Thyroid gland (tissue), 4 donors: Measurements from ENCODE around the gene HNRNPH2. TPM values are rescaled to one million over a fixed set of nuclear protein-coding genes. Genes with fewer than 3 reads are reported as not detected.

Source experiments
- DNase-seq, 2 donors: peaks; one replicate each; pipeline ENCODE4 v3.0.0-alpha.2; 2019
- H3K27ac ChIP-seq, 3 donors: fragments of 200-600 bp; sonication (generic); 1 replicate in 2 of 3; 2 replicates in 1 of 3; pipeline ENCODE4 v1.5.1; 2016 to 2019; ENCODE audit warnings: mild to moderate bottlenecking in 1 of 3, moderate library complexity in 1 of 3
- H3K27me3 ChIP-seq: fragments of 200-600 bp; sonication (generic); one replicate; pipeline ENCODE4 v1.5.1; 2019
- H3K36me3 ChIP-seq, 2 donors: fragments of 200-600 bp; sonication (generic); one replicate each; pipeline ENCODE4 v1.5.1; 2016 to 2019
- H3K4me1 ChIP-seq, 2 donors: fragments of 200-600 bp; sonication (generic); one replicate each; pipeline ENCODE4 v1.5.1; 2017 to 2019
- H3K4me3 ChIP-seq, 3 donors: fragments of 200-600 bp; sonication (generic); replicated peaks in 1 of 3; 1 replicate in 2 of 3; 2 replicates in 1 of 3; pipeline ENCODE4 v1.5.1; 2016; ENCODE audit warnings: mild to moderate bottlenecking in 1 of 3
- H3K9me3 ChIP-seq: fragments of 200-600 bp; sonication (generic); one replicate; pipeline ENCODE4 v1.5.1; 2017
- CTCF ChIP-seq, 6 experiments: fragments of 200-600 bp in 3 of 6; fragments of 450-650 bp in 3 of 6; sonication (generic) in 3 of 6; IDR thresholded peaks; one replicate each; pipeline ENCODE4 v1.5.1; 2016 to 2019; ENCODE audit warnings: antibody characterized with exemption in 6 of 6, mild to moderate bottlenecking in 2 of 6, inconsistent platforms in 1 of 6, moderate library complexity in 1 of 6
- POLR2A ChIP-seq, 2 donors: fragments of 450-650 bp; IDR thresholded peaks; one replicate each; pipeline ENCODE4 v1.6.1; 2017; ENCODE audit warnings: antibody characterized with exemption in 2 of 2, mild to moderate bottlenecking in 2 of 2, moderate library complexity in 1 of 2
- WGBS, 2 donors: methylation state at CpG; one replicate each; pipeline ENCODE4 v1.1.5; 2017; 5-methylcytosine and 5-hydroxymethylcytosine counted together
- intact Hi-C: fragments of 100-400 bp; cut with DNase I; formaldehyde crosslinking; loops from one replicate; pipeline ENCODE4 v1.15.1; 2023
- total RNA-seq, 4 donors: library from RNA; depleted of rRNA; stranded (reverse); fragments of >200 nt; gene quantifications; one replicate each; pipeline ENCODE4 v1.2.3, GENCODE V29; 2016

Gene HNRNPH2
- total RNA-seq, 4 donors from 2014 or later = 53.5 to 68.4 (median 67.5) TPM

- DNase-seq = peak in 1 of 2 donors; percentile 19
- no peaks in the 10 kb centered on the region for H3K27me3 ChIP-seq
- H3K4me3 ChIP-seq = no peak overlapping the region
- peak overlapping the region; percentile 81 to 98 (median 96) for H3K27ac ChIP-seq
- TF ChIP-seq CTCF (IDR thresholded peaks at IDR 0.05) (no peak), POLR2A (IDR thresholded peaks at IDR 0.05) (no peak)
- no peaks in the 10 kb centered on the region for H3K36me3 ChIP-seq
- peaks cover 0 to 7% of the 10 kb centered on the region in 2 donors for H3K4me1 ChIP-seq
- intact Hi-C loops = no loop called here
- no peaks in the 10 kb centered on the region for H3K9me3 ChIP-seq
- WGBS, 2 donors = 58 to 81% methylated on average over 2 of the region's 2 CpGs
Observed at GRCh38 chrX:101419489-101419888, 11.5 kb downstream of the HNRNPH2 start.

- WGBS, 2 donors = 92 to 100% methylated on average over 2 of the region's 2 CpGs
- no peak for DNase-seq
- H3K4me1 ChIP-seq = peaks cover 0 to 5% of the 10 kb centered on the region in 2 donors
- no peak overlapping the region for H3K27ac ChIP-seq
- no peak overlapping the region for H3K4me3 ChIP-seq
- TF ChIP-seq CTCF (IDR thresholded peaks at IDR 0.05) = no peak
- no peak for TF ChIP-seq POLR2A (IDR thresholded peaks at IDR 0.05)
- H3K9me3 ChIP-seq = no peaks in the 10 kb centered on the region
- intact Hi-C loops = no loop called here
- no peaks in the 10 kb centered on the region for H3K36me3 ChIP-seq
- no peaks in the 10 kb centered on the region for H3K27me3 ChIP-seq
Observed at GRCh38 chrX:101427954-101428353, 19.9 kb downstream of the HNRNPH2 start.

- 95 to 96% methylated on average over 1 of the region's 1 CpG for WGBS, 2 donors
- TF ChIP-seq CTCF (IDR thresholded peaks at IDR 0.05) = no peak
- TF ChIP-seq POLR2A (IDR thresholded peaks at IDR 0.05) = no peak
- no peaks in the 10 kb centered on the region for H3K27me3 ChIP-seq
- intact Hi-C loops = no loop called here
- no peak for DNase-seq
- H3K4me1 ChIP-seq = peaks cover 0 to 5% of the 10 kb centered on the region in 2 donors
- no peaks in the 10 kb centered on the region for H3K36me3 ChIP-seq
- H3K27ac ChIP-seq = no peak overlapping the region
- H3K9me3 ChIP-seq = no peaks in the 10 kb centered on the region
- H3K4me3 ChIP-seq = no peak overlapping the region
Observed at GRCh38 chrX:101429934-101430333, 21.9 kb downstream of the HNRNPH2 start.

DNA sequence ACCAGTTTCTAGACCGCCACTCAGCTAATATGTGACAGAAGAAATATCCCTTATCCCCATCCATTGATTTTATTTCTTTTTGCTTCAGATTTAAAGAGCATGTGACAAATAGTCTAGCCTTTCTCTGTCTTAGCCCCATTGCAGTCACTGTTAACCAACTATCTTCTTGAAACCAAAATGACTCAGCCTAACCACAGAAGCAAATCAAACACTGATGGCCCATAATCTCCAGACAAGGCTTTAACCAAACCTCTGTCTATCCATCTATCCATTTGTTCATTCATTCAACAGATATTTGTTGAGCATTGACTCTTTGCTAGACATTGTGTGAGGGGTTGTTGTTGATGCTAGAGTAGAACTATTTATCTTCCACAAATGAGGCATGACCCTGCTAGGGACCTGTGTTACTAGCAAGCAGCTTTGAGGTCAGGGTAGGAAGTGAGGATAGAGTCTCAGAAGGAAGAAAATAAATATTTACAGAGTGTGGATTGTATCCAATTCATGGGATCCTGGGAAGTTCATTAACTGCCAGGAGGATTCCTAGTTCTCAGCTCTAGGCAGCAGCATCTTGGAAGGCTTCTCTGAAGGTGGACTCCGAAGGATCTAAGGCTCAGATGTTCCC lies 22.5 kb downstream of the HNRNPH2 start:
- 91 to 95% methylated on average over 2 of the region's 2 CpGs for WGBS, 2 donors
- Histone ChIP-seq H3K4me1 (peaks cover 0 to 5% of the 10 kb centered on the region in 2 donors), H3K36me3 (no peaks in the 10 kb centered on the region), H3K4me3 (no peak overlapping the region), H3K9me3 (no peaks in the 10 kb centered on the region), H3K27ac (no peak overlapping the region), H3K27me3 (no peaks in the 10 kb centered on the region)
- intact Hi-C loops = no loop called here
- DNase-seq = no peak
- TF ChIP-seq POLR2A (IDR thresholded peaks at IDR 0.05) = no peak
- TF ChIP-seq CTCF (IDR thresholded peaks at IDR 0.05) = no peak

GRCh38 chrX:101442085-101442484 lies 34.1 kb downstream of the HNRNPH2 start:
- no peaks in the 10 kb centered on the region for H3K4me1 ChIP-seq
- WGBS, 2 donors = 93 to 100% methylated on average over 2 of the region's 2 CpGs
- no peak overlapping the region for H3K27ac ChIP-seq
- no peak for DNase-seq
- TF ChIP-seq CTCF (IDR thresholded peaks at IDR 0.05) (no peak), POLR2A (IDR thresholded peaks at IDR 0.05) (no peak)
- no peaks in the 10 kb centered on the region for H3K27me3 ChIP-seq
- H3K9me3 ChIP-seq = no peaks in the 10 kb centered on the region
- intact Hi-C loops = no loop called here
- no peaks in the 10 kb centered on the region for H3K36me3 ChIP-seq
- H3K4me3 ChIP-seq = no peak overlapping the region
